UCSD-AML1 (cell line): ENCODE results near the gene HLCS.

ENCODE experiments used
- DNase-seq: peaks from one replicate; lab custom pipeline; 2025; ENCODE audit not compliant: unreplicated experiment; lab: John Stamatoyannopoulos, UW

The HLCS gene

DNA sequence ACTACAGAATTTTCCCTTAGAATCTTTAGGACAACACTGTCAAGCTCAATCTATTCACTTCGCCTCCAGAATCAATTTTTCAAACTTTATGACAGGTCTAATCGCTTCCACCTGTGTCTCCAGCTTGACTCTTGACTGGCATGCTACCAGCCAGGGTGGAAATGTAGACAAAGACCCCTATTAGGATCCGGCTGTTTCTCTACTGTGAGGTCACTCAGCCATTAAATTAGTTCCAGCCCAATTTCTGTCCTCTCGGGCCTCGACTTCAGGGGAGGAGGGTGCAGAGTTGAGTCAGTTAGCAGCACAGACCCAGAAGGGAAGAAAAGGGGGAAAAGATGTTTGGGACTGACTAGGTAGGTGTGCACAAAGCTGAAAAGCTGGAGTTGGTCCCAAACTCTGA is 78.5 kb downstream of the HLCS start:
- no peak for DNase-seq

DNA sequence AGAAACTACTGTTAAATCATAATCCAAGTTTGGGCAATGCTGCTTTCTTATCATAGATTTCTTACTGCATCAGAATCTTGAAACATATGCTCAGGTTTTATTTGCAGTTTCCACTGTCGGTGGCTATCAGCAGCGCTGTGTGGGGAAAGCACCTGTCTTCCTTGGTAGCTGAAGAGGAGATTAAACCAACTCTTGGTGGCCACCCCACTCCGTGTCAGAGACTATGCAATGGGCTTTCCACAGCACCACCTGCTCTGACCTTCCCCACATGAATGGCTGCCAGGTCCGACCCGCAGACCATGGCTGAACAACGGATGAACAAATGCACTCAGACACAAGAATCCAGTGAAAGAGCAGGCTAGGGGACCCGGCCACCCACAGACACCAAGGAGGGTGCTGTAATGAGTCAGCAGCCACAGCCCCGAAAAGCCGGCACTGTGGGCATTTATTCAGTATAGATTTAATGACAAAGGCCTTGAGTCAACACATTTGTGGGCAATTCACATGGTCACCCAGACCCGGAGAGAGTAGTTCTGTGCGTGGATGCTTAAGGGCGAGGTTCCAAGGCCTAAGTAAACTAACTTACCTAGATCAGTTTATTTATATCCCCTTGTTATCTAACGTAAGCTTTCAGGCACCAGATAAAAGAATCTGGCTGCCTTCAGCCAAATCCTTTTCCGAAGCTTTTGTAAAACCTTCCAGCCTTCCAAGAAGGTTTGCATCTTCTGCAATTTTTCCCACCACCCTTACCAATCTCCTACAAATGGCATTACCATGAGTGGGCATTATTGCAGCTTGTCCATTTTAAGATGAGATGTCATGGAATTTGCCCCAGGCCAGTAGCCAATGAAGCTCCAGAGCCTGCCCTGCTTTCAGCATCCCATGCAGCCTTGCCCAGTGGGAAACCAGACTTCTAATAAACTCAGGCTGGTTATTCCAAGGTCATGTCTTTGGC is 82.7 kb downstream of the HLCS start:
- no peak for DNase-seq

DNA sequence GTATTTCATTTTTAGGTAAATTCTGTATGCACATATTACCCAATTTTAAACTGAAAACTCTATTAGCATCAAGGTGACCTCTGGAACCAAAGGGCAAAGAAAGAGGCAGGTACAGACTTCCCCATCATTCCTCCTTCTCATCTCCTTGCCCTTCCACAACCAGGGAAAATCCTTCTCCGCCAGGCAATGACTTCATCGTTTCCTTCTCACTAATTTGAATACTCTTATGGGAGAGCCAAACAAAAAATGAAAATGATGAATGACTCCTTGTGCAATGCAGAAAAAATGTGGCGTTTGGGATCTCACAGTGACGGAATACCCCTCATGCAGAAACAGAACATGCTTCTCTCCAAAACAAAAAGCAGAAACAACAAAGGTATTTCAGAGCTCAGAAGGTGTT is 83.7 kb downstream of the HLCS start:
- DNase-seq, result no peak

- no peak for DNase-seq
Measured at GRCh38 chr21:36881228-36881627, 85.2 kb downstream of the HLCS start.

GRCh38 chr21:36879827-36880226 is 86.6 kb downstream of the HLCS start:
- no peak for DNase-seq

- DNase-seq, result no peak
Measured at GRCh38 chr21:36877741-36878140, 88.7 kb downstream of the HLCS start.

DNA sequence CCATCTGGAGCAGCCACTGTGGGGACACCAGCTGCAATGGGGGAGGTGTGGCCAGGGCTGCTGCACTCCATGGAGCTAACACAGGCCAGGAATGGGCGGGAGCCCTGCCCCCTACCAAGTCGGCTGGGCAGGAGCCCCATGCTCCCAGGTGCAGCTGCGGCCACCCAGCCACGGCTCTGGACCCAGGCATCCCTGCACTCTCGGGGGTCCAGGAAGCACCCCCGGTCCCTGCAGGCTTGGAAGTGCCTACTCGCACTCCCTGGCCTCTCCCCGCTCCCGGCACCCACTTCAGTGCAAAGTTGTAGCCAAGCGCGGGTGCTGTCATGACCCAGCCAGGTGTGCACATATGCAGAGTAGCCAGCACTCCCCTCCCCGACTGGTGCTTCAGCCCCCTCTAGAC is 91.8 kb downstream of the HLCS start:
- DNase-seq, result no peak

GRCh38 chr21:36873513-36873912 is 93.0 kb downstream of the HLCS start:
- DNase-seq, result no peak

DNA sequence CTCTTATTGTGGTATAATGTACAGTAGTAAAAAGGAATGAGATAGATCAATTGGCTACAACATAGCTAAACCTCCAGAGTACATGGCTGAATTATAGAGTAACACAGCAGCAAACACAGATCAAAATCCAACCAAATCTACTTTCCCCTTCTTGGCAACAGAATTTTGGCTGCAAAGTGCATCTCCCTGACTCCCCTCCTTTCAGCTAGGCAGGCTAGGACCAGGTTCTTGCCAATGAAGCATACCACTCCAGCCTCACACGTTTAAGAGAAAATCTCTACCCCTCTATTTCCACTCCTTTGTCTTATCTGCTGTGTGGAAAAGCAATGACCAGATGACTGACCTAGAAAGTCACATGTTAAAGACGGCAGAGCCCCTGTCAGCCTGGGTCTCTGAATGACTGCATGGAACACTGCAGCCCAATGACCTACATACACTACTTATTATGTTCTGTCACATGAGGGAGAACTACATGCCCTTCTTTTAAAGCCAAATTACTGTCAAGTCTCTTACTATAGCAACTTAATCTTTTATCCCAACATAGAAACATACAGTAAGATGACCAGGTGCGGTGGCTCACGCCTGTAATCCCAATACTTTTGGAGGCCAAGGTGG is 99.1 kb downstream of the HLCS start:
- DNase-seq, result no peak

DNA sequence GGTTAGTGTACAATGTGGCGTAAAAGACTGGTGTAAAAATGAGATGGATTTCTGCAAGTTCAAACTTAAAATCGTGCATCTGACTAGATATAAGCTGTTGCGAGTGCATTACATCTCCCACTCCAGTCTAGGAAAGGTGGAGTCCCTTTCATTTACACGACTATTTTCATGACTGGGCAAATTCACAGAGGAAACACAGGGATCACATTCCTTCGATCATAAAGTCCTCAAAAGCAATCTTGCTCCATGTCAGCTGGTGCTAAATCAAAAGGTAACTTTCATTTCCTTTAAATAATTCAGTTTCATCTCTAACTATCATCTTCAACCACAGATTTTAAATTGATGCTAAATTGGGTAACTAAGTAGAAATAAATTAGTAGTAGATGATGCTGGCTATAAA is 100.0 kb downstream of the HLCS start:
- no peak for DNase-seq

- DNase-seq, result no peak
Measured at GRCh38 chr21:36864974-36865373, 101.5 kb downstream of the HLCS start.

DNA sequence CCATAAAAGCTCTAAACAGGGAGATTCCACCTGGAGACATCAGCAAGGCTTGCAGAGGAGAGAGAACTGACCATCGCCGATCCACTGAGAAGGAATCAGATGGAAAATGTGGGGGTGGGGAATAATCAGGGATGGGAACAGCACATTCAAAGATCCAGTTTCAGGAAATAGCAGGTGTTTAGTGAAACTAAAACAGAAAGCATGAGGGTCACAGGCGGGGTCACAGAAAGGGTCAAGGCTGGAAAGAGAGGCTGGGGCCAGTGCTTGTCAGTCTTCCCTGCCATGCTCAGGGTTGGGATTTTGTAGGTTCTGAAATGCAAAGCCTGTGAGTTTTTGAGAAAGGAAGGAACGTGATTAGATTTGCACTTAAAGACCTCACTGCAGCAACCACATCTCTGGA is 103.2 kb downstream of the HLCS start:
- DNase-seq, result no peak

GRCh38 chr21:36861595-36862323 is 104.7 kb downstream of the HLCS start:
- no peak for DNase-seq

- DNase-seq, result no peak
Measured at GRCh38 chr21:36860736-36861594, 105.5 kb downstream of the HLCS start.

DNA sequence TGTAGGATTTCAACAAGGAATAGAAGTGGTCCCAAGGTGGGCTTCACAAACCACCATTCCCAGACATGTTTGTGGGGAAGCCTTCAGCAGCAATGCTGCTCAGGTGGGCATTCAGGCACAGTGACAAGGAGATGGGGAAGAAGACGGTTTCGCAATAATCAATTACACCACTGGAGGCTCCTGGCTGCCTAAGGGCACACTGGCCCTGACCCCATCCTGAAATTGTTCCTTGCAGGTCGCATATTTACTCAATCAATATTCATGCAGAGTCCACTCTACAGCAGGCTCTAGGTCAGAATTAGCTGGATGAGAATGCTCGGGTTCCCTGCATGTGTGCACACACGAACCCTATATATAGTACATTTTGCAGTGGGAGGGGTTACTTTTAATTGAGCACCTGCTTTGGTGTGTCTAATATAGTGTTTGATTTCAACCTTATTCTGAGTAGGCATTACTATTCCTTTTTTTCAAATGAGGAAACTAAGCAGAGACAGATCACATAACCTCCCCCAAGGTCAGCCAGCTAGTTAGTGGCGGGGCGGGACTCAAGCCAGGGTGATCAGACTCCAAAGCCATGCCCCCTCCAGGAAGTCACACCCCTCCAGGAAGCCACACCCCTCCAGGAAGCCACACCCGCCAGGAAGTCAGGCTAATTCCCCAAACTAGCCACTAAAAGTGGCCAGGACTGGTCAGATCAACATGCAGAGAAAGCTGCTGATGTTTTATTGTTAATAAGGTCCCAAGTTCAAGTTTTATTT is 106.5 kb downstream of the HLCS start:
- peak; percentile 84 for DNase-seq

- no peak for DNase-seq
Measured at GRCh38 chr21:36858320-36858957, 108.0 kb downstream of the HLCS start.

DNA sequence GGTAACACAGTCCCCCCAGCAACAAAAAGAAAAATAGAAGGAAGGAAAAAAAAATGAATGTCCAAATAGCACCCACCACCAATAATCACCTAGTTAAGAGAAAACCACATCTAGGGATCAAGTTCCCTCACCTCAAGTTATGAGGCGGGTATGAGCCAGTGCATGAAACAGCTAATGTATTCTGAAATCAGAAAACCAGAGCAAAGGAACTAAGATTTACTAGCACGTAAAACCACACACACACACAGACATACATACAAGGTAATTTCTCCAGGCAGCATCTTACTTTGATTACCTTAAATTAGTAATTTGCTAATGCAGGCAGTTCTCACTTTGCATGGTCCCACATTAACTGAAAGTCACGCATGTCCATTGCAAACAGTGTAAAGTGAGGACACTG is 109.8 kb downstream of the HLCS start:
- no peak for DNase-seq

DNA sequence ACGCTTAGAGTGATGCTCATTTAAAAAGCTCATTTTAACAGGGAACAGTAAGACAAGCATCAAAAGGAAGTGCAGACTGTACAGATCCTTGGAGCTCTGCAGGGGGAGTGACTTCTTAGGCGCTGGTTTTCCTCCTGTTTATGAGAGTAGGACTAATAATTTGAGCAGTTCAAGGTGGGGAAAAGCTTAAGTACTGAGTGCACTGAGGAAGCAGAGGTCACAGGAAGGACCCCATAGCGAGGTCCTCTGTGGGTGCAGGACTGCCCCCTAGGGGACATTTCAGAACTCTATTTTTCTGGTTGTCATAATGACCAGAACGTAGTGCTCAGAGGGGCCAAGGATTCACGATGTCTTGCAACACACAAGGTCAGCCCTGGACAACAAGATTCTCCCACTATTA is 112.1 kb downstream of the HLCS start:
- DNase-seq, result no peak

- no peak for DNase-seq
Measured at GRCh38 chr21:36852864-36853263, 113.6 kb downstream of the HLCS start.

GRCh38 chr21:36852293-36852692 is 114.2 kb downstream of the HLCS start:
- DNase-seq, result no peak
